Measurements from ENCODE around the gene TMEM259. TPM values are rescaled to one million over a fixed set of nuclear protein-coding genes. Genes with fewer than 3 reads are reported as not detected.

Gene TMEM259
- total RNA-seq, 2 donors from 2014 or later: 183 to 267 TPM

DNA sequence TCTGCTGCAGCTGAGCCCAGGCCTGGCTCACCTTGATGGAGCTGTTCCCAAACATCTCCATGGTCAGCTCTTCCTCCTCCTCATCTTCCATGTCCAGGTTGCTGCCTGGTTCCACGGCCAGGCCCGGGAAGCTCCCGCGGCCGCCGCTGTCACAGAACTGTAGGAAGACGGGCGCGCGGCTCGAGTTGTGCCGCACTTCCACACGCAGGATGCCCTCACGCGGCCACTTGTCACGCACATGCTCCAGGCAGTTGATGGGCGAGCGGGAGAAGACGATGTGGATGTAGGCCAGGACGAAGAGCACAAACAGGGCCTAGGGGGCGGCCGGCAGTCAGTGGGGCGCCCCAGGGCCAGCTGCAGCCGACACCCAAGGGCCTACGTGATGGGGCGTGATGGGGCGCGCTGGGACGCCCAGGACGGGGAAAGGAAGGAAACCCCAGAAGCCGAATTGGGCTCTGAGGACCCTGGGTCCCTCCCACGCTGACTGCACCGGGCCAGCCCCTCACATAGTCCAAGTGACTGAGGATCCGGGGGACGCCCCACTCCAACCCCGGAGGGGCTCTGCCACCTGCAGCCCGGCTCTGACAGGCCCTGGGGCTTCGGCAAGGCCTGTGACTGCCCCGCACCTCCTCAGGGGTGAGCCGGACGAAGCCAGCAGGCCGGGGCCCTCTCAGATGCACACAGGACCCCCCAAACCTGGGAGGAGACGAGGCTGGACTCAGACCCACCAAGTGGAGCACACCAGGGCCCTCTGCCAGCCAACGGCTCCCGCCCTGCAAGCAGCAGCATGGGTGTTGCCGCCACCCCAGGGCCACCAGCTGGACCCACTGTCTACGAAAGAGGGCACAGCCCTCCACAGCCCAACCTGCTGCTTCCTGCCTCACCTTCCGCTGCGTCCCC lies 6.5 kb downstream of the TMEM259 start:
- H3K36me3 ChIP-seq: peaks cover 45% of the 10 kb centered on the region
- ATAC-seq (ENCODE audit: insufficient number of reproducible peaks, low FRiP score, low read depth) (no peak), DNase-seq (ENCODE audit: low spot score) (no peak)
- no peak overlapping the region for H3K27ac ChIP-seq
- no peaks in the 10 kb centered on the region for H3K9me3 ChIP-seq
- TF ChIP-seq, protein P1, sequence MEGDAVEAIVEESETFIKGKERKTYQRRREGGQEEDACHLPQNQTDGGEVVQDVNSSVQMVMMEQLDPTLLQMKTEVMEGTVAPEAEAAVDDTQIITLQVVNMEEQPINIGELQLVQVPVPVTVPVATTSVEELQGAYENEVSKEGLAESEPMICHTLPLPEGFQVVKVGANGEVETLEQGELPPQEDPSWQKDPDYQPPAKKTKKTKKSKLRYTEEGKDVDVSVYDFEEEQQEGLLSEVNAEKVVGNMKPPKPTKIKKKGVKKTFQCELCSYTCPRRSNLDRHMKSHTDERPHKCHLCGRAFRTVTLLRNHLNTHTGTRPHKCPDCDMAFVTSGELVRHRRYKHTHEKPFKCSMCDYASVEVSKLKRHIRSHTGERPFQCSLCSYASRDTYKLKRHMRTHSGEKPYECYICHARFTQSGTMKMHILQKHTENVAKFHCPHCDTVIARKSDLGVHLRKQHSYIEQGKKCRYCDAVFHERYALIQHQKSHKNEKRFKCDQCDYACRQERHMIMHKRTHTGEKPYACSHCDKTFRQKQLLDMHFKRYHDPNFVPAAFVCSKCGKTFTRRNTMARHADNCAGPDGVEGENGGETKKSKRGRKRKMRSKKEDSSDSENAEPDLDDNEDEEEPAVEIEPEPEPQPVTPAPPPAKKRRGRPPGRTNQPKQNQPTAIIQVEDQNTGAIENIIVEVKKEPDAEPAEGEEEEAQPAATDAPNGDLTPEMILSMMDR (IDR thresholded peaks at IDR 0.05): no peak
- H3K27me3 ChIP-seq (replicated peaks; ENCODE audit: insufficient read depth): no peaks in the 10 kb centered on the region
- no peak overlapping the region for H3K4me3 ChIP-seq
- peaks cover 38 to 40% of the 10 kb centered on the region in 2 donors for H3K4me1 ChIP-seq (ENCODE audit: control insufficient read depth in 1 of 2, low read depth in 2 of 2)

DNA sequence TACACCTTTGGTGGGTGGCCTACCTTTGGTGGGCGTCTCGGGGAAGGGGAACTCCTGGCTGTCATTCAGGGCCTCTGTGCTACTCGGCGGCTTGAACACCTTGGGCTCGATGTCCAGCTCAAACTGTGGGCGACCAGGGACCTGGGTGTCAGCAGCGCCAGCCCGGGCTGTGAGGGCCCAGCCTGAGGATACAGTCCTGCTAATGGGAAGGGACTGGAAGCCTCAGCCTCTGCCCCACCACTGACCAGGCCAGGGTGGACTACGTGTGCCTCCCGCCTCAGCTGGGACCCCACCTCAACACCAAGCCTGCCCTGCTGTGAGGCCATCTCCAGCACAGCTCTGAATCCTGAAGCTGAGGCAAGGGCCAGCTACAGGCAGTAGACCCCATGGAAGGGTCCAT lies 7.7 kb downstream of the TMEM259 start:
- ATAC-seq (ENCODE audit: insufficient number of reproducible peaks, low FRiP score, low read depth): no peak
- TF ChIP-seq, protein P1 (IDR thresholded peaks at IDR 0.05): no peak
- peaks cover 26 to 28% of the 10 kb centered on the region in 2 donors for H3K4me1 ChIP-seq (ENCODE audit: control insufficient read depth in 1 of 2, low read depth in 2 of 2)

DNA sequence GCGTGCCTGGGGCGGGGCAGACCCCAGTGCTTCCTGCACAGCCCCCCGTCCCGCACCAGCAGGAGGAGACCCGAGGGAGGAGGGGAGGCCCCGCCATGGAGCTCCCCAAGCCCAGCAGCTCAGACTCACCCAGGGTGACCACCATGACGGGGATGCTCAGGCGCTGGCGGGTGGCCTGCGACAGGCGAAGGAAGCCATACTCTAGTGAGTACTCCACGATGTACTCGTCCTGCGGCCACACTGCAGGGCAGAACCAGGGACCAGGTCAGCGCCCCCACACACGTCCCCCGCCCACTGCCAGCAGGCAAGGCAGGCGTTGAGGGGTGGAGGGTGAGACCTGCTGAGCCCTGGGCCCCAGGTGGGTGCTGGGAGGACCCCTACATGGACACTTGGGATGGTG lies 8.6 kb downstream of the TMEM259 start:
- Histone ChIP-seq H3K9me3 (no peaks in the 10 kb centered on the region), H3K36me3 (peaks cover 45% of the 10 kb centered on the region), H3K4me3 (no peak overlapping the region), H3K27me3 (replicated peaks; ENCODE audit: insufficient read depth) (no peaks in the 10 kb centered on the region), H3K4me1 (ENCODE audit: control insufficient read depth in 1 of 2, low read depth in 2 of 2) (peaks cover 17 to 19% of the 10 kb centered on the region in 2 donors), H3K27ac (no peak overlapping the region)
- DNase-seq (ENCODE audit: low spot score): no peak
- TF ChIP-seq, protein P1 (IDR thresholded peaks at IDR 0.05): no peak
- no peak for ATAC-seq (ENCODE audit: insufficient number of reproducible peaks, low FRiP score, low read depth)

More for the DNA sequence above, 7.7 kb downstream of the TMEM259 start:
- DNase-seq (ENCODE audit: low spot score): no peak
- Histone ChIP-seq H3K27me3 (replicated peaks; ENCODE audit: insufficient read depth) (no peaks in the 10 kb centered on the region), H3K36me3 (peaks cover 45% of the 10 kb centered on the region), H3K4me3 (no peak overlapping the region), H3K9me3 (no peaks in the 10 kb centered on the region), H3K27ac (no peak overlapping the region)

DNA sequence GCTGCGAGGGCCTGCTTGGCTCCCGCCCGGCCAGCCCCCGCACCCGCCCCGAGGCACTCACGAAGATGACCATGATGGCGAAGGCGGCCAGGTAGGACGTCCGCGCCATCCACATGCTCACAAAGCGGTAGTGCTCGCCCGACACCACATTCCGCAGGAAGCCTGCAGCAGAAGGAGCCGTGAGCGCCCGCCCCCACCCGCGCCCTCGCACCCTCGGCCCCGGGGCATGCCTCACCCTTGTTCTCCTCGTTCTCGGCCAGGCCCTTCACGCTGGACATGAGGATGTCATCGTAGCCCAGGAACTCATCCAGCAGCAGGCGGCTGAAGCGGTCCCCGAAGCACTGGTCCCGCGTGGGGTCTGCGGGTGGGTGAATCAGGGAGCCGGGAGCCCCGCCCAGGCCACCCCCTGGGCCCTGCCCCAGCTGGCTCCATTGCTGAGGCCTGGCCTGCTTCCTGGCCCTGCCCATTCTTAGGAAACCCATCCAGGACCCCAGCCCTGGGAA lies 9.0 kb downstream of the TMEM259 start:
- peaks cover 12 to 15% of the 10 kb centered on the region in 2 donors for H3K4me1 ChIP-seq (ENCODE audit: control insufficient read depth in 1 of 2, low read depth in 2 of 2)
- DNase-seq (ENCODE audit: low spot score) (no peak), ATAC-seq (ENCODE audit: insufficient number of reproducible peaks, low FRiP score, low read depth) (no peak)
- no peaks in the 10 kb centered on the region for H3K27me3 ChIP-seq (replicated peaks; ENCODE audit: insufficient read depth)
- peaks cover 45% of the 10 kb centered on the region for H3K36me3 ChIP-seq
- no peak overlapping the region for H3K27ac ChIP-seq
- no peaks in the 10 kb centered on the region for H3K9me3 ChIP-seq
- TF ChIP-seq, protein P1 (IDR thresholded peaks at IDR 0.05): no peak
- no peak overlapping the region for H3K4me3 ChIP-seq

Measured in thoracic aorta (tissue), 2 donors.